ENCODE results near the gene JAG1.

JAG1 gene

GRCh38 chr20:10669843-10670446, 3.9 kb downstream of the JAG1 start:
- no peak for DNase-seq (ENCODE audit: low read depth in 2 of 2, low spot score in 1 of 2)

GRCh38 chr20:10668677-10669368, 5.0 kb downstream of the JAG1 start:
- DNase-seq (ENCODE audit: low read depth in 2 of 2, low spot score in 1 of 2), result no peak

DNA sequence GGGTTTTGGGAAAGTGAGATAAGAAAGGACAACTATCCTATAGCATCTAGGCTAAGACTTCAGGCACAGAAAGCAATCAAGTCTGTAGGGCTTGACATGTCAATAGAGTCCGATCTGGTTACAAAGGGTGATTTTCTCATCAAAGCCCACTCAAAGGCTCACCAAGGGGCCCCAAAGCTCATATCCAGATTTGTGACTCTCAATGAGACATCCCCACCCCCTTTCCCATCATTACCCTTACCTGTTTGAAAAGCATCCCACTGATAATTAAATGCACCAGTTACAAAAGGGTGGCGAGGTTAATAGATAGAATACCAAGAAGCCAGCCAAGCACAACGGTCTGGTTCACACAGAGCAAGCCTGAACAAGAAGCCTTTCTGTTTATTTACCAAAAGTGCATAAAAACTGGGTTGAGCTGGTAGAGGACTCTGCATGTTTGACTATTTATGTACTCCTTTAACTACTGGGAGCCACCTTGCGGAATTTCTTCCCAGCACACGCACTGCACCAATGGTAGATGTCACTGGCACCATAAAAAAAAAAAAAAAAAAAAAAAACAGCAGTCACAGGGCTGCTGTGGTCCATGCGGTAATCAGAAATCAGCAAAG, 6.1 kb downstream of the JAG1 start:
- DNase-seq (ENCODE audit: low read depth in 2 of 2, low spot score in 1 of 2), result no peak

GRCh38 chr20:10667077-10667401, 6.8 kb downstream of the JAG1 start:
- DNase-seq (ENCODE audit: low read depth in 2 of 2, low spot score in 1 of 2), result no peak

- no peak for DNase-seq (ENCODE audit: low read depth in 2 of 2, low spot score in 1 of 2)
Measured at GRCh38 chr20:10666221-10667076, 7.3 kb downstream of the JAG1 start.

GRCh38 chr20:10665791-10666190, 8.0 kb downstream of the JAG1 start:
- no peak for DNase-seq (ENCODE audit: low read depth in 2 of 2, low spot score in 1 of 2)

- DNase-seq (ENCODE audit: low read depth in 2 of 2, low spot score in 1 of 2), result no peak
Measured at GRCh38 chr20:10665027-10665561, 8.7 kb downstream of the JAG1 start.

DNA sequence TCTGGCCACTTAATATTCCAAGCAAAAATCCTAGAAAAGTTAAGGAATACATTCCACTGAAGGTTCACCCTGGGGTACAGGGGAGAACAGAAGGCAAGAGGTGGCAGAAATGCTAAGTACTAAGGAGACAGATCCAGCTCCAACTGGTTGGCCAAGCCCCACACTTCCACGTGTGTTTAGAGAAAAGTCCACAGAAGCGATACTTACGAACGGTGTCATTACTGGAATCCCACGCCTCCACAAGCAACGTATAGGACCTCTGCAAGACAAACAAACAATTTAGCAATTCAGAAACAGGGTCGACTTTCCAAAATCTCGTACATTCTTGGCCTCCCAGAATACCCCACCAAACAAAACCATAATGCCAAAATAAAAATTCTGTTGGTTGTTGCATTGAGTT, 10.0 kb downstream of the JAG1 start:
- no peak for DNase-seq (ENCODE audit: low read depth in 2 of 2, low spot score in 1 of 2)

DNA sequence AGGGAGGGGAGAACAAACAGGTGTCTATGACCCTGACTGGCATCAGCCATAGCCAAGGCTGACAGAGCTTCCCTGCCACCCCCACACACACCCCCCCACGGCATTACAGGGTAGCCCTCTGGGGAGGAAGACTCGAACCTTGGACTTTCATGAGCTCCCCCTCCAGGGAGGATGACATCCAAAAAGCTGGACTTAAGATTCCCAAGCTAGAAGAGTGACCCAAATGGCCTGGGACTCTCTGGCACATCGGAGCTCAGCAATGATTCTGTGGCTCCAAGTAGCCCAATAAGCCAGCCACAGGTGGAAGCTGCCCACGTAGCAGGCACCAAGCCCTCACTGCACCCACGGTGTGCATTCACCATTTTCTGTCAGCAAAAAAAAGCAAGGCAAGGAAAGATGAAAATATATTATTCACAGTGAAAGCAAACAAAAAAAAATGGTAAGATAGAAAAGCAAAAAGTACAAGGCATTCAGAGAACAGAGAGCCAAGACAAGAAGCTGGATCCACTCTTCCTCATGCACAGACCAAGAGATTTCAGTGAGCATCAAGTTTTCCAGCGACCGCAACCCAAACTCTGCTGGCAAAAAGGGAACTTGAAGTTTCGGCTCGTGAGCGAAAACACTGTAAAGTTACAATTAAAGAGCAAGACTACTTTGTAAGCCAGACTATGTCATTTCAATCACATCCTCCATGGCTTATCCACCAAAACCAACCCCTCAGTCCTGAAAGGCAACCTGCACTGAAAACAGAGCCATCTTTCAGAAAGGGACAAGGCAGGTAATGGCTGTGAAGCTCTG, 10.9 kb downstream of the JAG1 start:
- no peak for DNase-seq (ENCODE audit: low read depth in 2 of 2, low spot score in 1 of 2)

DNA sequence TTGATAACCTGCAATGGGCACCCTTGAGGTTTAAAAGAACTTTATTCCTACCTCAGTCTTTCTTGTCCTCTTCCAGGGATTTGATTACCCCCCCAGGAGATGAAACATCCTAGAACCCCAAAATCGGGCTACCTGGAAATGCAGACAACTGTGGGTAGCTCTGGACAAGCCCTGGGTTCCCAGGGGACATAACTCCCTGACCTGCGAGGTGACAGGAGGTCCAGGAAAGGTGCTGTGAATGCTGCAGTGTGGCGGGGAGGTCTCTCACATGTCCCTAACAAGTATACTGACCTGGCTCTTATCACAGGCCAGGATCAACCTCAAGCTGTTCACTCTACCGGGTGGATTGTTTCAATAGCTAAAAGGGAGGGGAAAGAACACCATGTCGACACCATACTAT, 11.6 kb downstream of the JAG1 start:
- DNase-seq (ENCODE audit: low read depth in 2 of 2, low spot score in 1 of 2), result no peak

DNA sequence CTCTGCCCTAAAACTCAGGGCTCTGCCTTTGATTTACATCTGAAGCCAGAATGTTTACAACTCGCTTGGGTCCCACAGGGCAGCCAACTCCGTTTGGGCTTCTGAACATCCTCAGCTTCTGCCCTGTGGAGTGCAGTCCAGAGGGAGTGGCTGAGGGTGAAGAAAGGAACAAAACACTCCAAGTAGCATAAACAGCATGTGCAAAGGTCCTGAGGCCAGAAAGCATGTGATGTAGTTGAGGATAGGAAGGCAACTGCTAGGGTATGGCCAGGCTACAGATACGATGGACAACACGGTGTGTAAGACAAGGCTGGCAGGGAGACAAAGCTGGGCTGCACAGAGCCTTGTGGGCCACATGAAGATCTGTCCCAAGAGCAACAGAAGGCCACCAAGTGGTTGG, 12.5 kb downstream of the JAG1 start:
- DNase-seq (ENCODE audit: low read depth in 2 of 2, low spot score in 1 of 2), result no peak

- DNase-seq (ENCODE audit: low read depth in 2 of 2, low spot score in 1 of 2), result no peak
Measured at GRCh38 chr20:10660661-10661060, 13.1 kb downstream of the JAG1 start.

- DNase-seq (ENCODE audit: low read depth in 2 of 2, low spot score in 1 of 2), result no peak
Measured at GRCh38 chr20:10659651-10660601, 13.9 kb downstream of the JAG1 start.

- DNase-seq (ENCODE audit: low read depth in 2 of 2, low spot score in 1 of 2), result no peak
Measured at GRCh38 chr20:10658876-10659632, 14.7 kb downstream of the JAG1 start.

- no peak for DNase-seq (ENCODE audit: low read depth in 2 of 2, low spot score in 1 of 2)
Measured at GRCh38 chr20:10658051-10658823, 15.6 kb downstream of the JAG1 start.

DNA sequence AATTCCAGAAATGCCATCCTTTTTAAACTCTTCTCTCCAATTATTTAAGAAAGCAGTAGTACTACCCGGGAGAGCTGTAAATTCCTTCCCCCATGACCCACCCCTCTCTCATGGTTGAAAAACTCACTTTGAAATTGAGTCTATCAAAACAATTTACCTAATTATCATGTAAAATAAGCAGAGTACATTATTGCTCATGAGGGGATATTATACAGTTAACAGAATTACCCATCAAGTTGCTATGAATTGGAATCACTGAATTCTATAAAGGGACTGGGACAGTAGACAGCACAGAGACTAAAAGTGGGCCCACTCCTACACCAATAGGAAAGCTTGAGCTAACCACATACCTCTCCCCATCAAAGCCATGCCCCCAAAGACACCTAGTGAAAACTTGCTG, 16.3 kb downstream of the JAG1 start:
- DNase-seq (ENCODE audit: low read depth in 2 of 2, low spot score in 1 of 2), result no peak

DNA sequence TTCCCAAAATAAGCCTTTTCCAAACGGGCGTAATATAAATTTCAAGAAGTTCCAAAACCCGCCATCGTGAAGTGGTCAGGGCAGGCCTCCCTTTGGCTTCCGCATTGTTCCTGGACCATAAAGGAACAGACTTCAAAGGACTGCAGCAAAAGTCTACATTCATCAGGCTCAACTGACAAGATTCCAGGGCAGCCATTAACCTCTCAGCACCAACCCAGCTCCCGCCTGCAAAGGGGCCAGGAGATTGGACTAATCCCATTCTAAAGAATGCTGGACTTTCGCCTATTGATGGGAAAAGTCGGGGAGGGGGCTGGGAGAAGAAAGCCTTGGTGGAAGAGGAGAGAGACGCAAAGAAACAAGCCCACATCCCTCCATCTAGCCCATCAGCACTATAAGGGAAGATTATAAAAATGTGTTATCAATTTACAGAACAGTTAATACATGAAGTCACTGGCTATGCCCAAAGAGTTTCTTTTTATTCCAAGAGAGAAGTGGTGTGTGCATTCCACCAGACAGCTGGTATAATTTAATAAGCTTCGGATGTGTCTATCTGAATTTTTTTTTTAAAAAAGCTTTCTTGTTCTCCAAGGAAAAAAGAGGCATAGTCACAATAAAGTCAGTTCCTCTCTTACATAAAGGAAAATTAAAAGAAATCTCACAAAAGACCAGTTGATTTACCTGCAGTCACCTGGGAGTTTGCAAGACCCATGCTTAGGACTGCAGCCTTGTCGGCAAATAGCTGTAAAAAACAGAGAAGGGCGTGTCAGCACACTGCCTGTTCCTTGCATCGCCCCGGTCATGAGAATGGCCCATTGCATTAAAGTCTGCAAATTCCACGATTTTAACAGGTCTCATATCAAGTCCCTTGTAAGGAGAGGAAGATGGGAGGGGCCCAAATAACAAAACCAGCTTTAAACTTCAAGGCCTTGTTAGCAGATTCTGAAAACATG, 17.8 kb downstream of the JAG1 start:
- no peak for DNase-seq (ENCODE audit: low read depth in 2 of 2, low spot score in 1 of 2)
